Measurements from ENCODE around the gene C2CD3. TPM values are rescaled to one million over a fixed set of nuclear protein-coding genes. Genes with fewer than 3 reads are reported as not detected.

Gene C2CD3
- total and polyA plus RNA-seq, 4 donors: 3.1 to 14.5 (median 6.7) TPM

DNA sequence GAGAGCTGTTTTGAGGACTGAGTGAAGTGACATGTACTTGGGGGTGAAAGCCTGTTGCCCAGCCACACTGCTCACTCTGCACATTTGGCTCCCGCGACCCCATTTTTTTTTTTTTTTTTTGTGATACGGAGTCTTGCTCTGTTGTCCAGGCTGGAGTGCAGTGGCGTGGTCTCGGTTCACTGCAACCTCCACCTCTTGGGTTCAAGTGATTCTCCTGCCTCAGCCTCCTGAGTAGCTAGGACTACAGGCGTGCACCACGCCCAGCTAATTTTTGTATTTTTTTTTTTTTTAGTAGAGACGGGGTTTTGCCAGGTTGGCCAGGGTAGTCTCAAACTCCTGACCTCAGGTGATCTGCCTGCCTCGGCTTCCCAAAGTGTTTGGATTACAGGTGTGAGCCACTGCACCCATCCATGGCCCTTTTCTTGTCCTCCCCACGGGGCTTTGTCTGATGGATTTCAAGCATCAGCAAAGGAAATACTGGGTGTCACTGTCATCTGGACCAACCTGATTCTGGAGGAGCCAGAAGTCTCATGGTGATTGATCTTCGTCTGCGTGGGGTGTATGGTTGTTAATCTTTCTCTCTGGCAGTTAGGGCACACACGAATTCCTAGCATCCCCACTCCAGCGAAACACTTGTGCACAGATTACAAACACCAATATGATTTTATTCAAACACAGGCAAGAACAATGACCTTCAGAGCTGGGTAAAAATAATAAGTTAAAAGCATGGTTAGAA, 158.6 kb downstream of the C2CD3 start:
- Histone ChIP-seq H3K27me3 (ENCODE audit: control insufficient read depth in 4 of 4, insufficient read depth in 4 of 4, low read length in 3 of 4) (no peaks in the 10 kb centered on the region), H3K36me3 (ENCODE audit: control insufficient read depth in 4 of 4, insufficient read depth in 3 of 4, low read depth in 1 of 4, low read length in 3 of 4) (no peaks in the 10 kb centered on the region), H3K4me1 (ENCODE audit: control insufficient read depth in 4 of 4, insufficient read depth in 4 of 4, low read length in 3 of 4) (no peaks in the 10 kb centered on the region), H3K27ac (ENCODE audit: low read depth in 1 of 2, low read length in 2 of 2) (no peak overlapping the region), H3K9me3 (ENCODE audit: control insufficient read depth in 4 of 4, low read length in 3 of 4) (no peaks in the 10 kb centered on the region), H3K9ac (ENCODE audit: low read depth in 1 of 2, low read length in 2 of 2) (no peak overlapping the region), H3K4me3 (ENCODE audit: low read depth in 1 of 3, low read length in 3 of 3) (no peak overlapping the region)
- TF ChIP-seq, protein P1, sequence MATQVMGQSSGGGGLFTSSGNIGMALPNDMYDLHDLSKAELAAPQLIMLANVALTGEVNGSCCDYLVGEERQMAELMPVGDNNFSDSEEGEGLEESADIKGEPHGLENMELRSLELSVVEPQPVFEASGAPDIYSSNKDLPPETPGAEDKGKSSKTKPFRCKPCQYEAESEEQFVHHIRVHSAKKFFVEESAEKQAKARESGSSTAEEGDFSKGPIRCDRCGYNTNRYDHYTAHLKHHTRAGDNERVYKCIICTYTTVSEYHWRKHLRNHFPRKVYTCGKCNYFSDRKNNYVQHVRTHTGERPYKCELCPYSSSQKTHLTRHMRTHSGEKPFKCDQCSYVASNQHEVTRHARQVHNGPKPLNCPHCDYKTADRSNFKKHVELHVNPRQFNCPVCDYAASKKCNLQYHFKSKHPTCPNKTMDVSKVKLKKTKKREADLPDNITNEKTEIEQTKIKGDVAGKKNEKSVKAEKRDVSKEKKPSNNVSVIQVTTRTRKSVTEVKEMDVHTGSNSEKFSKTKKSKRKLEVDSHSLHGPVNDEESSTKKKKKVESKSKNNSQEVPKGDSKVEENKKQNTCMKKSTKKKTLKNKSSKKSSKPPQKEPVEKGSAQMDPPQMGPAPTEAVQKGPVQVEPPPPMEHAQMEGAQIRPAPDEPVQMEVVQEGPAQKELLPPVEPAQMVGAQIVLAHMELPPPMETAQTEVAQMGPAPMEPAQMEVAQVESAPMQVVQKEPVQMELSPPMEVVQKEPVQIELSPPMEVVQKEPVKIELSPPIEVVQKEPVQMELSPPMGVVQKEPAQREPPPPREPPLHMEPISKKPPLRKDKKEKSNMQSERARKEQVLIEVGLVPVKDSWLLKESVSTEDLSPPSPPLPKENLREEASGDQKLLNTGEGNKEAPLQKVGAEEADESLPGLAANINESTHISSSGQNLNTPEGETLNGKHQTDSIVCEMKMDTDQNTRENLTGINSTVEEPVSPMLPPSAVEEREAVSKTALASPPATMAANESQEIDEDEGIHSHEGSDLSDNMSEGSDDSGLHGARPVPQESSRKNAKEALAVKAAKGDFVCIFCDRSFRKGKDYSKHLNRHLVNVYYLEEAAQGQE (IDR thresholded peaks at IDR 0.05): no peak
- TF ChIP-seq JUND (IDR thresholded peaks at IDR 0.05) (no peak), FOXA2 (IDR thresholded peaks at IDR 0.05) (no peak), RXRA (IDR thresholded peaks at IDR 0.05) (no peak), FOXA1 (IDR thresholded peaks at IDR 0.05) (no peak), GABPA (IDR thresholded peaks at IDR 0.05 in 1 of 2, conservative IDR thresholded peaks at IDR 0.05 in 1 of 2) (no peak), HNF4G (IDR thresholded peaks at IDR 0.05) (no peak), NR2F2 (IDR thresholded peaks at IDR 0.05) (no peak), YY1 (IDR thresholded peaks at IDR 0.05) (no peak), SP1 (IDR thresholded peaks at IDR 0.05) (no peak), RAD21 (IDR thresholded peaks at IDR 0.05) (no peak), HNF4A (conservative IDR thresholded peaks at IDR 0.05) (no peak), TAF1 (conservative IDR thresholded peaks at IDR 0.05) (no peak), EGR1 (IDR thresholded peaks at IDR 0.05; ENCODE audit: low read depth in 2 of 2) (no peak), ZBTB33 (IDR thresholded peaks at IDR 0.05) (no peak), MAX (IDR thresholded peaks at IDR 0.05) (no peak)
- TF ChIP-seq, protein P2, sequence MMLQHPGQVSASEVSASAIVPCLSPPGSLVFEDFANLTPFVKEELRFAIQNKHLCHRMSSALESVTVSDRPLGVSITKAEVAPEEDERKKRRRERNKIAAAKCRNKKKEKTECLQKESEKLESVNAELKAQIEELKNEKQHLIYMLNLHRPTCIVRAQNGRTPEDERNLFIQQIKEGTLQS (IDR thresholded peaks at IDR 0.05): no peak
- TF ChIP-seq, protein P3, sequence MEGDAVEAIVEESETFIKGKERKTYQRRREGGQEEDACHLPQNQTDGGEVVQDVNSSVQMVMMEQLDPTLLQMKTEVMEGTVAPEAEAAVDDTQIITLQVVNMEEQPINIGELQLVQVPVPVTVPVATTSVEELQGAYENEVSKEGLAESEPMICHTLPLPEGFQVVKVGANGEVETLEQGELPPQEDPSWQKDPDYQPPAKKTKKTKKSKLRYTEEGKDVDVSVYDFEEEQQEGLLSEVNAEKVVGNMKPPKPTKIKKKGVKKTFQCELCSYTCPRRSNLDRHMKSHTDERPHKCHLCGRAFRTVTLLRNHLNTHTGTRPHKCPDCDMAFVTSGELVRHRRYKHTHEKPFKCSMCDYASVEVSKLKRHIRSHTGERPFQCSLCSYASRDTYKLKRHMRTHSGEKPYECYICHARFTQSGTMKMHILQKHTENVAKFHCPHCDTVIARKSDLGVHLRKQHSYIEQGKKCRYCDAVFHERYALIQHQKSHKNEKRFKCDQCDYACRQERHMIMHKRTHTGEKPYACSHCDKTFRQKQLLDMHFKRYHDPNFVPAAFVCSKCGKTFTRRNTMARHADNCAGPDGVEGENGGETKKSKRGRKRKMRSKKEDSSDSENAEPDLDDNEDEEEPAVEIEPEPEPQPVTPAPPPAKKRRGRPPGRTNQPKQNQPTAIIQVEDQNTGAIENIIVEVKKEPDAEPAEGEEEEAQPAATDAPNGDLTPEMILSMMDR (IDR thresholded peaks at IDR 0.05; ENCODE audit: low read depth, low read length, missing input control): no peak
- 95% methylated on average over 14 of the region's 14 CpGs for WGBS
- peak; percentile 33 for DNase-seq (ENCODE audit: low spot score)

Data from liver (tissue), 9 donors.